GM23338 (cell line): ENCODE results near the gene ARID1B. TPM values are rescaled to one million over a fixed set of nuclear protein-coding genes. Genes with fewer than 3 reads are reported as not detected.

ENCODE experiments used
- ATAC-seq: fragments of 200-7000 bp; cut with Tn5 transposase; 3 replicates; pipeline ENCODE4 v1.9.1; 2020
- DNase-seq: peaks from one replicate; pipeline ENCODE4 v3.0.0-alpha.2; 2015; ENCODE audit warnings: low spot score
- H2AFZ ChIP-seq: fragments of 200-600 bp; sonication (generic); 2 replicates; pipeline ENCODE4 v1.8.0; 2016; ENCODE audit warnings: antibody characterized with exemption, mild to moderate bottlenecking, moderate library complexity
- H3F3A ChIP-seq: fragments of 200-600 bp; sonication (generic); replicated peaks from 2 replicates; pipeline ENCODE4 v1.8.0; 2017; ENCODE audit warnings: antibody characterized with exemption, mixed run types, low read depth
- H3K27ac ChIP-seq: fragments of 200-600 bp; sonication (generic); 2 replicates; pipeline ENCODE4 v1.6.1; 2016; ENCODE audit warnings: low read depth
- H3K27me3 ChIP-seq: fragments of 200-600 bp; sonication (generic); 2 replicates; pipeline ENCODE4 v1.8.0; 2016; ENCODE audit warnings: mild to moderate bottlenecking, mixed run types, moderate library complexity; ENCODE audit not compliant: insufficient read depth
- H3K36me3 ChIP-seq: fragments of 200-600 bp; sonication (generic); 2 replicates; pipeline ENCODE4 v1.8.0; 2016; ENCODE audit warnings: mild to moderate bottlenecking; ENCODE audit not compliant: insufficient read depth
- H3K4me1 ChIP-seq: fragments of 200-600 bp; sonication (generic); 2 replicates; pipeline ENCODE4 v1.8.0; 2016; ENCODE audit warnings: mild to moderate bottlenecking, moderate library complexity; ENCODE audit not compliant: insufficient read depth
- H3K4me2 ChIP-seq: fragments of 200-600 bp; sonication (generic); 2 replicates; pipeline ENCODE4 v1.7.1; 2017; ENCODE audit warnings: mixed run types
- H3K4me3 ChIP-seq: fragments of 200-600 bp; sonication (generic); 2 replicates; pipeline ENCODE4 v1.6.1; 2016; ENCODE audit warnings: mixed run types
- H3K79me2 ChIP-seq: fragments of 200-600 bp; sonication (generic); replicated peaks from 2 replicates; pipeline ENCODE4 v1.8.0; 2017; ENCODE audit warnings: mild to moderate bottlenecking; ENCODE audit not compliant: insufficient read depth
- H3K9me2 ChIP-seq: fragments of 200-600 bp; sonication (generic); 2 replicates; pipeline ENCODE4 v1.8.0; 2017; ENCODE audit not compliant: insufficient read depth
- H4K20me1 ChIP-seq: fragments of 200-600 bp; sonication (generic); replicated peaks from 2 replicates; pipeline ENCODE4 v1.8.0; 2017; ENCODE audit warnings: mild to moderate bottlenecking; ENCODE audit not compliant: insufficient read depth
- H3K27ac Mint-ChIP-seq: 2 replicates; pipeline ENCODE4 v1.8.0; 2020; ENCODE audit warnings: inconsistent platforms, mild to moderate bottlenecking, moderate library complexity, mixed read lengths
- H3K27me3 Mint-ChIP-seq: 3 replicates; pipeline ENCODE4 v1.8.0; 2022; ENCODE audit warnings: low read depth, mild to moderate bottlenecking, moderate library complexity, mixed read lengths, inconsistent platforms; ENCODE audit not compliant: insufficient read depth, poor library complexity
- H3K36me3 Mint-ChIP-seq: 3 replicates; pipeline ENCODE4 v1.8.0; 2021; ENCODE audit warnings: low read depth, mild to moderate bottlenecking, inconsistent platforms, moderate library complexity, mixed read lengths
- H3K4me1 Mint-ChIP-seq: 3 replicates; pipeline ENCODE4 v1.8.0; 2020; ENCODE audit warnings: mild to moderate bottlenecking, inconsistent platforms, mixed read lengths
- H3K4me3 Mint-ChIP-seq: 3 replicates; pipeline ENCODE4 v1.8.0; 2021; ENCODE audit warnings: moderate library complexity, mild to moderate bottlenecking, inconsistent platforms, mixed read lengths
- H3K9me3 Mint-ChIP-seq: 3 replicates; pipeline ENCODE4 v1.8.0; 2020; ENCODE audit warnings: moderate library complexity, mild to moderate bottlenecking, inconsistent platforms, mixed read lengths
- CTCF ChIP-seq, 2 experiments: fragments of 200-600 bp in 1 of 2; sonication (generic) in 1 of 2; conservative IDR thresholded peaks; 2 replicates each; pipeline versions ENCODE4 v1.5.1 to v1.6.1; 2016 to 2017; ENCODE audit warnings: antibody characterized with exemption in 2 of 2, low read depth in 2 of 2, mild to moderate bottlenecking in 2 of 2, moderate library complexity in 1 of 2
- ETS1 ChIP-seq: IDR thresholded peaks from 2 replicates; pipeline ENCODE4 v1.6.1; 2016; ENCODE audit warnings: antibody characterized with exemption
- EZH2 ChIP-seq: fragments of 200-600 bp; sonication (generic); IDR thresholded peaks from one replicate; pipeline ENCODE4 v1.8.0; 2017; ENCODE audit warnings: antibody characterized with exemption, mild to moderate bottlenecking, low read depth; ENCODE audit not compliant: unreplicated experiment
- EZH2phosphoT487 ChIP-seq: fragments of 200-600 bp; sonication (generic); IDR thresholded peaks from one replicate; pipeline ENCODE4 v1.8.1; 2018; ENCODE audit warnings: antibody characterized with exemption; ENCODE audit not compliant: unreplicated experiment
- JUNB ChIP-seq: IDR thresholded peaks from one replicate; pipeline ENCODE4 v1.6.1; 2016; ENCODE audit warnings: antibody characterized with exemption; ENCODE audit not compliant: unreplicated experiment
- POLR2AphosphoS5 ChIP-seq: IDR thresholded peaks from 2 replicates; pipeline ENCODE4 v1.6.1; 2016; ENCODE audit warnings: antibody characterized with exemption, low read depth
- REST ChIP-seq: IDR thresholded peaks from one replicate; pipeline ENCODE4 v1.6.1; 2018; ENCODE audit warnings: antibody characterized with exemption; ENCODE audit not compliant: unreplicated experiment
- STAT1 ChIP-seq: IDR thresholded peaks from one replicate; pipeline ENCODE4 v1.6.1; 2016; ENCODE audit warnings: antibody characterized with exemption; ENCODE audit not compliant: unreplicated experiment
- ZNF114 ChIP-seq: fragments of 250-450 bp; sonication (Bioruptor Pico); IDR thresholded peaks from 2 replicates; pipeline ENCODE4 v1.5.0; 2020; ENCODE audit warnings: mild to moderate bottlenecking, moderate library complexity
- ZNF462 ChIP-seq: fragments of 250-450 bp; sonication (Bioruptor Pico); IDR thresholded peaks from 2 replicates; pipeline ENCODE4 v1.5.0; 2020; ENCODE audit warnings: mild to moderate bottlenecking, moderate library complexity
- polyA plus RNA-seq: library from polyadenylated mRNA; unstranded; fragments of >200 nt; fragmentation: Nextera tagmentation; extraction: Ambion mirVana; gene quantifications from 2 replicates; pipeline ENCODE4 v1.2.1, GENCODE V29; 2016
- total RNA-seq: library from RNA; depleted of rRNA; stranded (reverse); fragments of >200 nt; shearing (Covaris generic); gene quantifications from 2 replicates; pipeline ENCODE4 v1.2.3, GENCODE V29; 2014

Gene ARID1B
- total and polyA plus RNA-seq, 2 experiments from 2014 or later: 59.3 to 72.2 TPM

GRCh38 chr6:156999762-157000161 lies 222.6 kb downstream of the ARID1B start:
- Histone ChIP-seq H4K20me1 (no peaks in the 10 kb centered on the region), H3K36me3 (no peaks in the 10 kb centered on the region), H3K27me3 (no peaks in the 10 kb centered on the region), H2AFZ (no peak overlapping the region), H3K4me3 (no peak overlapping the region), H3K9me2 (no peaks in the 10 kb centered on the region), H3K4me2 (no peak overlapping the region), H3K79me2 (peaks cover 91% of the 10 kb centered on the region), H3K4me1 (peaks cover 35% of the 10 kb centered on the region), H3K27ac (no peak overlapping the region), H3F3A (no peaks in the 10 kb centered on the region)
- Mint-ChIP-seq H3K4me3 (no peak overlapping the region), H3K27me3 (peaks cover 4% of the 10 kb centered on the region), H3K36me3 (no peaks in the 10 kb centered on the region; the same call in 2 of the 3 replicates), H3K4me1 (peaks cover 64% of the 10 kb centered on the region), H3K9me3 (no peaks in the 10 kb centered on the region), H3K27ac (0 out of 2 replicates have a peak overlapping the region, but pooled peaks have one; percentile 1)
- TF ChIP-seq ETS1 (no peak), STAT1 (no peak), JUNB (no peak), EZH2 (no peak), ZNF462 (CRISPR knock-in tag) (no peak), REST (no peak), POLR2AphosphoS5 (no peak), CTCF (conservative IDR thresholded peaks at IDR 0.05; ENCODE audit: low read depth in 2 of 2) (no peak), ZNF114 (no peak), EZH2phosphoT487 (no peak)
- no peak for DNase-seq
- ATAC-seq: no peak
